Hepatocyte (in vitro differentiated cells): Measurements from ENCODE around the gene FAM3C.

Experiments
- EZH2 ChIP-seq: fragments of 200-600 bp; sonication (generic); IDR thresholded peaks from 2 replicates; pipeline ENCODE4 v1.6.1; 2016; ENCODE audit warnings: antibody characterized with exemption, mild to moderate bottlenecking, borderline replicate concordance
- EZH2phosphoT487 ChIP-seq: fragments of 200-600 bp; sonication (generic); IDR thresholded peaks from one replicate; pipeline ENCODE4 v1.6.1; 2018; ENCODE audit warnings: antibody characterized with exemption, mild to moderate bottlenecking, low read depth, moderate library complexity; ENCODE audit not compliant: unreplicated experiment, severe bottlenecking
- TF ChIP-seq, protein P1 (sequence below): fragments of 200-600 bp; sonication (generic); IDR thresholded peaks from 2 replicates; pipeline ENCODE4 v1.5.1; 2016; ENCODE audit warnings: antibody characterized with exemption, mild to moderate bottlenecking; ENCODE audit not compliant: poor library complexity

DNA sequence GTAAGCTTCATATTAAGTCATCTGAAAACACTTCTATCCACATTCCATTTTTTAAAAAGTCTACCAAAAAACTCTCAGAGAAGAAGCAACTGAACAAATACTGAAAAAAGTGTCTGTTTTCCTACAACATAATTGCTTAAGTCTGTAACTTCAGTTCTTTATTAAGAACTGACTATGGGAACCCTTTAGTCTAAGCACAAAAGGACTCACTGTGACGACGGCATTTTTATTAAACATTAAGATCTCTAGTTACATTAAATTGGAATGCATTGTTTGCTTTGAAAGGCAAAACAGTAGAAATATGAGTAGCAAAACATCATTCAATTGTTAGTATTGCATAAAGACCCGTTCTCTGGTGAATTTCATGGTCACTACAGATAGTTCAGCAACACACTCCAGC is 5.8 kb upstream of the FAM3C start:
- TF ChIP-seq, protein P1, sequence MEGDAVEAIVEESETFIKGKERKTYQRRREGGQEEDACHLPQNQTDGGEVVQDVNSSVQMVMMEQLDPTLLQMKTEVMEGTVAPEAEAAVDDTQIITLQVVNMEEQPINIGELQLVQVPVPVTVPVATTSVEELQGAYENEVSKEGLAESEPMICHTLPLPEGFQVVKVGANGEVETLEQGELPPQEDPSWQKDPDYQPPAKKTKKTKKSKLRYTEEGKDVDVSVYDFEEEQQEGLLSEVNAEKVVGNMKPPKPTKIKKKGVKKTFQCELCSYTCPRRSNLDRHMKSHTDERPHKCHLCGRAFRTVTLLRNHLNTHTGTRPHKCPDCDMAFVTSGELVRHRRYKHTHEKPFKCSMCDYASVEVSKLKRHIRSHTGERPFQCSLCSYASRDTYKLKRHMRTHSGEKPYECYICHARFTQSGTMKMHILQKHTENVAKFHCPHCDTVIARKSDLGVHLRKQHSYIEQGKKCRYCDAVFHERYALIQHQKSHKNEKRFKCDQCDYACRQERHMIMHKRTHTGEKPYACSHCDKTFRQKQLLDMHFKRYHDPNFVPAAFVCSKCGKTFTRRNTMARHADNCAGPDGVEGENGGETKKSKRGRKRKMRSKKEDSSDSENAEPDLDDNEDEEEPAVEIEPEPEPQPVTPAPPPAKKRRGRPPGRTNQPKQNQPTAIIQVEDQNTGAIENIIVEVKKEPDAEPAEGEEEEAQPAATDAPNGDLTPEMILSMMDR, result no peak
- TF ChIP-seq EZH2phosphoT487 (no peak), EZH2 (no peak)
